ENCODE data around the gene FGGY.

Gene FGGY

GRCh38 chr1:59331686-59332620 is 35.1 kb downstream of the FGGY start:
- peak overlapping the region; percentile 35 for H3K27ac ChIP-seq (ENCODE audit: poor library complexity, severe bottlenecking)
- H3K36me3 ChIP-seq (ENCODE audit: low read depth), result no peaks in the 10 kb centered on the region
- no peak for TF ChIP-seq CTCF (IDR thresholded peaks at IDR 0.05; ENCODE audit: poor library complexity, severe bottlenecking)
- ATAC-seq (ENCODE audit: low read depth) (no peak), DNase-seq (ENCODE audit: low spot score) (no peak)
- no peaks in the 10 kb centered on the region for H3K9me3 ChIP-seq (ENCODE audit: severe bottlenecking)
- H3K4me1 ChIP-seq (ENCODE audit: insufficient read depth, poor library complexity, severe bottlenecking), result peaks cover 19% of the 10 kb centered on the region
- H3K27me3 ChIP-seq (ENCODE audit: insufficient read depth, poor library complexity, severe bottlenecking), result no peaks in the 10 kb centered on the region
- H3K4me3 ChIP-seq (ENCODE audit: severe bottlenecking), result no peak overlapping the region

- no peaks in the 10 kb centered on the region for H3K27me3 ChIP-seq (ENCODE audit: insufficient read depth, poor library complexity, severe bottlenecking)
- no peak for TF ChIP-seq CTCF (IDR thresholded peaks at IDR 0.05; ENCODE audit: poor library complexity, severe bottlenecking)
- H3K27ac ChIP-seq (ENCODE audit: poor library complexity, severe bottlenecking), result peak overlapping the region; percentile 35
- ATAC-seq (ENCODE audit: low read depth) (peak; percentile 62), DNase-seq (ENCODE audit: low spot score) (no peak)
- peaks cover 19% of the 10 kb centered on the region for H3K4me1 ChIP-seq (ENCODE audit: insufficient read depth, poor library complexity, severe bottlenecking)
- H3K36me3 ChIP-seq (ENCODE audit: low read depth), result no peaks in the 10 kb centered on the region
- no peak overlapping the region for H3K4me3 ChIP-seq (ENCODE audit: severe bottlenecking)
- H3K9me3 ChIP-seq (ENCODE audit: severe bottlenecking), result no peaks in the 10 kb centered on the region
These were observed 36.1 kb downstream of the FGGY start for GRCh38 chr1:59332983-59333382.

- Histone ChIP-seq H3K27me3 (ENCODE audit: insufficient read depth, poor library complexity, severe bottlenecking) (no peaks in the 10 kb centered on the region), H3K27ac (ENCODE audit: poor library complexity, severe bottlenecking) (peak overlapping the region; percentile 35), H3K9me3 (ENCODE audit: severe bottlenecking) (no peaks in the 10 kb centered on the region), H3K4me3 (ENCODE audit: severe bottlenecking) (no peak overlapping the region), H3K36me3 (ENCODE audit: low read depth) (no peaks in the 10 kb centered on the region), H3K4me1 (ENCODE audit: insufficient read depth, poor library complexity, severe bottlenecking) (peaks cover 19% of the 10 kb centered on the region)
- TF ChIP-seq CTCF (IDR thresholded peaks at IDR 0.05; ENCODE audit: poor library complexity, severe bottlenecking), result no peak
- ATAC-seq (ENCODE audit: low read depth) (no peak), DNase-seq (ENCODE audit: low spot score) (no peak)
These were observed 36.9 kb downstream of the FGGY start for GRCh38 chr1:59333626-59334277.

GRCh38 chr1:59340411-59341307 is 43.8 kb downstream of the FGGY start:
- Histone ChIP-seq H3K27ac (ENCODE audit: poor library complexity, severe bottlenecking) (no peak overlapping the region), H3K4me3 (ENCODE audit: severe bottlenecking) (no peak overlapping the region)

More at GRCh38 chr1:59340411-59341307, 43.8 kb downstream of the FGGY start:
- DNase-seq (ENCODE audit: low spot score), result no peak
- Histone ChIP-seq H3K9me3 (ENCODE audit: severe bottlenecking) (no peaks in the 10 kb centered on the region), H3K27me3 (ENCODE audit: insufficient read depth, poor library complexity, severe bottlenecking) (no peaks in the 10 kb centered on the region), H3K36me3 (ENCODE audit: low read depth) (no peaks in the 10 kb centered on the region), H3K4me1 (ENCODE audit: insufficient read depth, poor library complexity, severe bottlenecking) (no peaks in the 10 kb centered on the region)
- TF ChIP-seq CTCF (IDR thresholded peaks at IDR 0.05; ENCODE audit: poor library complexity, severe bottlenecking), result no peak
- no peak for ATAC-seq (ENCODE audit: low read depth)
